DMS153 treated with DMSO at 0.1 percent for 48 hours (cell line): ENCODE results near the gene SPON1.

Experiments used
- DNase-seq: peaks from one replicate; lab custom pipeline; 2025; ENCODE audit not compliant: unreplicated experiment; lab: John Stamatoyannopoulos, UW

Gene SPON1

GRCh38 chr11:14312736-14313438 lies 350.4 kb downstream of the SPON1 start:
- DNase-seq = no peak

- no peak for DNase-seq
Measured at GRCh38 chr11:14314127-14314526, 351.6 kb downstream of the SPON1 start.

- DNase-seq = no peak
Measured at GRCh38 chr11:14315130-14315529, 352.6 kb downstream of the SPON1 start.
